ENCODE data around the gene ROR2. TPM values are rescaled to one million over a fixed set of nuclear protein-coding genes. Genes with fewer than 3 reads are reported as not detected.

The ROR2 gene
- total RNA-seq, 2 donors from 2014 or later = 4.0 to 5.4 TPM

DNA sequence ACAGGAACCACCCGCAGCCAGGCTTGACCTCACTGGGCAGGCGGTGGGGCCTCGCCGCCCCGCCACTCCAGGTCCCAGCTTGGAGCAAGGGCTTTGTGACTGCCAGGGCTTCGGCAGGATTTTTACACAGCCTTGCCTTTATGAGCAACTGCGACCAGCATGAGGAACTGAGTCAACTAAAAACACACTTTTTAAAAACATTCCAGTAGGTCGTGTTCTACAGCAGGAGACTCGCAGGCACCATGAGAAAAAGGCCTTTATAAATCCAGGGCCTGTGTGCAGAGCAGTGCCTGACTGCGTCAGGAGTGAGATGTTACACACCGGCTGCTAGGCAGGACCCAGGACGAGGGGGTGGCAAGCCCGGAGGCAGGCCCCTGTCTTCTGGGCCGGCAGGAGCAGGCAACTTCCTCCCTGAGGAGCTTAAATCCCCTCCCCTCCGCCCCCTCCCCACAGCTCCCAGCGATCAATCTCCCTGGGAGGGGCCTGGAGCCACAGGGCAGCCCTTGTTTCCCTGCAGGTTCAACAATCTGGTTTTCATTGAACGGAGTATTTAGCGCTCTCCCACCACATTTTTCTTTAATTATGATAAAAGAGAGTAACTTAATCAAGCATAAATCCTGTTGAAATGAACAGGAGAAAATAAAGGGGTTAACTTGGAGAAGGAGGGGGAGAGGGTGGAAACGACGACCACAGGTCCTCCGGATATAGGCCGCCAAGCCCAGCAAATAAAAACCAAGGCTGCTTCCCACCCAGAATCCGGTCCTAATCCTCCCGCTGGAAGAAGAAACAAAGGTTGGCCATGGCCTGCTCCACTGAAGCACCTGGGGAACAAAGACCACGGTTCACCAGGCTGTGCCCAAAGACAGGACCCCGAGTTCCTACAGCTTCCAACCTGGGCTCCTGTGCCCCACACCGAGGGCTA is 92.5 kb downstream of the ROR2 start:
- Histone ChIP-seq H3K4me3 (no peak overlapping the region), H3K4me1 (no peaks in the 10 kb centered on the region), H3K9me3 (no peaks in the 10 kb centered on the region), H3K27me3 (no peaks in the 10 kb centered on the region), H3K36me3 (replicated peaks in 1 of 2; ENCODE audit: insufficient read depth in 1 of 2, low read depth in 2 of 2) (no peaks in the 10 kb centered on the region), H3K27ac (no peak overlapping the region)
- WGBS, 2 donors = 59 to 72% methylated on average over 21 to 27 of the region's 27 CpGs
- ATAC-seq (no peak), DNase-seq (no peak)
- intact Hi-C loops (cut with DNase I) = no loop called here
- TF ChIP-seq POLR2A (IDR thresholded peaks at IDR 0.05) = no peak
- TF ChIP-seq, protein P1, sequence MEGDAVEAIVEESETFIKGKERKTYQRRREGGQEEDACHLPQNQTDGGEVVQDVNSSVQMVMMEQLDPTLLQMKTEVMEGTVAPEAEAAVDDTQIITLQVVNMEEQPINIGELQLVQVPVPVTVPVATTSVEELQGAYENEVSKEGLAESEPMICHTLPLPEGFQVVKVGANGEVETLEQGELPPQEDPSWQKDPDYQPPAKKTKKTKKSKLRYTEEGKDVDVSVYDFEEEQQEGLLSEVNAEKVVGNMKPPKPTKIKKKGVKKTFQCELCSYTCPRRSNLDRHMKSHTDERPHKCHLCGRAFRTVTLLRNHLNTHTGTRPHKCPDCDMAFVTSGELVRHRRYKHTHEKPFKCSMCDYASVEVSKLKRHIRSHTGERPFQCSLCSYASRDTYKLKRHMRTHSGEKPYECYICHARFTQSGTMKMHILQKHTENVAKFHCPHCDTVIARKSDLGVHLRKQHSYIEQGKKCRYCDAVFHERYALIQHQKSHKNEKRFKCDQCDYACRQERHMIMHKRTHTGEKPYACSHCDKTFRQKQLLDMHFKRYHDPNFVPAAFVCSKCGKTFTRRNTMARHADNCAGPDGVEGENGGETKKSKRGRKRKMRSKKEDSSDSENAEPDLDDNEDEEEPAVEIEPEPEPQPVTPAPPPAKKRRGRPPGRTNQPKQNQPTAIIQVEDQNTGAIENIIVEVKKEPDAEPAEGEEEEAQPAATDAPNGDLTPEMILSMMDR (IDR thresholded peaks at IDR 0.05) = no peak

GRCh38 chr9:91856419-91856818 is 93.6 kb downstream of the ROR2 start:
- intact Hi-C loops (cut with DNase I) = no loop called here
- H3K9me3 ChIP-seq = no peaks in the 10 kb centered on the region
- H3K4me1 ChIP-seq = no peaks in the 10 kb centered on the region
- H3K4me3 ChIP-seq = no peak overlapping the region
- no peaks in the 10 kb centered on the region for H3K27me3 ChIP-seq
- ATAC-seq = no peak
- H3K36me3 ChIP-seq (replicated peaks in 1 of 2; ENCODE audit: insufficient read depth in 1 of 2, low read depth in 2 of 2) = no peaks in the 10 kb centered on the region
- TF ChIP-seq, protein P1 (IDR thresholded peaks at IDR 0.05) = no peak
- TF ChIP-seq POLR2A (IDR thresholded peaks at IDR 0.05) = no peak
- H3K27ac ChIP-seq = no peak overlapping the region
- no peak for DNase-seq
- WGBS, 2 donors = 70 to 80% methylated on average over 5 of the region's 5 CpGs

GRCh38 chr9:91855196-91855595 is 94.8 kb downstream of the ROR2 start:
- Histone ChIP-seq H3K4me1 (no peaks in the 10 kb centered on the region), H3K4me3 (no peak overlapping the region), H3K9me3 (no peaks in the 10 kb centered on the region), H3K27ac (no peak overlapping the region), H3K27me3 (no peaks in the 10 kb centered on the region), H3K36me3 (replicated peaks in 1 of 2; ENCODE audit: insufficient read depth in 1 of 2, low read depth in 2 of 2) (no peaks in the 10 kb centered on the region)
- intact Hi-C loops (cut with DNase I) = no loop called here
- TF ChIP-seq, protein P1 (IDR thresholded peaks at IDR 0.05) = no peak
- no peak for TF ChIP-seq POLR2A (IDR thresholded peaks at IDR 0.05)
- DNase-seq (no peak), ATAC-seq (no peak)
- 84 to 100% methylated on average over 1 to 10 of the region's 10 CpGs for WGBS, 2 donors

- Histone ChIP-seq H3K27ac (no peak overlapping the region), H3K27me3 (no peaks in the 10 kb centered on the region), H3K4me3 (no peak overlapping the region), H3K4me1 (no peaks in the 10 kb centered on the region), H3K9me3 (no peaks in the 10 kb centered on the region), H3K36me3 (replicated peaks in 1 of 2; ENCODE audit: insufficient read depth in 1 of 2, low read depth in 2 of 2) (no peaks in the 10 kb centered on the region)
- ATAC-seq (no peak), DNase-seq (no peak)
- intact Hi-C loops (cut with DNase I) = no loop called here
- TF ChIP-seq POLR2A (IDR thresholded peaks at IDR 0.05) = no peak
- TF ChIP-seq, protein P1 (IDR thresholded peaks at IDR 0.05) = no peak
- WGBS, 2 donors = 86 to 95% methylated on average over 18 of the region's 18 CpGs
These were observed 97.2 kb downstream of the ROR2 start for GRCh38 chr9:91852801-91853347.
